ENCODE measurements around the gene SIGLEC12. TPM values are rescaled to one million over a fixed set of nuclear protein-coding genes. Genes with fewer than 3 reads are reported as not detected.

The SIGLEC12 gene
- total RNA-seq, 1 donor from 2014 or later = not detected

DNA sequence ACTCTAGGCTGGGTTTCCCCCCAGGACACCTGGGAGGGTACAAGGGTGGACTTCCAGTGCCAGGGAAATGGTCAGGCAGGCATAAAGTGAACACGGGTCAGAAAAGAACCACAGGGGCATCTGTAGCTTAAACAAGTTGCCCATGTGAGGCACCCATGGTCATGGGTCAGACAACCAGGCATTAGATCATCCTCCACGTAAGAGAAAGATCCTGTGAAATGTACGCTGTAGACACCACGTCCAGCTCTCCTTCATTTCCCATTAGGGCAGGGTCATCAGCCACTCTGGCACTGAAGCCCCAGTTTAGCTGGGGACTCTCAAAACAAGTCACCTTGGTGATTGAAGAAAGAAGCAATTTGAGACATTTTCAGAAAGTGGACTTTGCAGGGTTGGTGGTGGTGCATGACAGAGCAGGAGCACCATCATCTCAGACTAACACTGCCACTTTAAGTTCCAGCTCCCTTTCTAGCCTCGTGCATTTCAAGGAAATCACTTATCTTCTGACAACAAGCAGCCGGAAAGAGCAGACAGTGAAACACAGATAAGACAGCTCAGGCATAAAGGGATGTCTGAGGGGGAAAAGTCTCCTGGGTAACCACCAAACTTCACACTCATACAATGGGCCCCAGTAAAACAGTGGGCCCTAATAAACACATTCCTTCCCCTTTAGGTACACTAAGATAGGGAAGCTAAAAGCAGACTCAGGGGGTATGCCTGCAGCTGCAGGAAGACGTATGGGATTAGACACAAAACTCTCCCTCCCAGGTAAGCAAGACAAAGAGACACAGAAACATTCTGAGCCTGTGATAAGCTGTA, 46.0 kb upstream of the SIGLEC12 start:
- no peaks in the 10 kb centered on the region for H3K27me3 Mint-ChIP-seq (ENCODE audit: low read depth)
- TF ChIP-seq, protein P1, sequence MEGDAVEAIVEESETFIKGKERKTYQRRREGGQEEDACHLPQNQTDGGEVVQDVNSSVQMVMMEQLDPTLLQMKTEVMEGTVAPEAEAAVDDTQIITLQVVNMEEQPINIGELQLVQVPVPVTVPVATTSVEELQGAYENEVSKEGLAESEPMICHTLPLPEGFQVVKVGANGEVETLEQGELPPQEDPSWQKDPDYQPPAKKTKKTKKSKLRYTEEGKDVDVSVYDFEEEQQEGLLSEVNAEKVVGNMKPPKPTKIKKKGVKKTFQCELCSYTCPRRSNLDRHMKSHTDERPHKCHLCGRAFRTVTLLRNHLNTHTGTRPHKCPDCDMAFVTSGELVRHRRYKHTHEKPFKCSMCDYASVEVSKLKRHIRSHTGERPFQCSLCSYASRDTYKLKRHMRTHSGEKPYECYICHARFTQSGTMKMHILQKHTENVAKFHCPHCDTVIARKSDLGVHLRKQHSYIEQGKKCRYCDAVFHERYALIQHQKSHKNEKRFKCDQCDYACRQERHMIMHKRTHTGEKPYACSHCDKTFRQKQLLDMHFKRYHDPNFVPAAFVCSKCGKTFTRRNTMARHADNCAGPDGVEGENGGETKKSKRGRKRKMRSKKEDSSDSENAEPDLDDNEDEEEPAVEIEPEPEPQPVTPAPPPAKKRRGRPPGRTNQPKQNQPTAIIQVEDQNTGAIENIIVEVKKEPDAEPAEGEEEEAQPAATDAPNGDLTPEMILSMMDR (IDR thresholded peaks at IDR 0.05; ENCODE audit: unreplicated experiment) = no peak
- H3K4me3 Mint-ChIP-seq = no peak overlapping the region
- H3K4me1 Mint-ChIP-seq = no peaks in the 10 kb centered on the region
- H3K9me3 Mint-ChIP-seq = peaks cover 46% of the 10 kb centered on the region
- no peak for DNase-seq (ENCODE audit: low spot score in 2 of 2, unreplicated experiment in 2 of 2)
- no peak overlapping the region for H3K27ac Mint-ChIP-seq
- no peaks in the 10 kb centered on the region for H3K36me3 Mint-ChIP-seq

DNA sequence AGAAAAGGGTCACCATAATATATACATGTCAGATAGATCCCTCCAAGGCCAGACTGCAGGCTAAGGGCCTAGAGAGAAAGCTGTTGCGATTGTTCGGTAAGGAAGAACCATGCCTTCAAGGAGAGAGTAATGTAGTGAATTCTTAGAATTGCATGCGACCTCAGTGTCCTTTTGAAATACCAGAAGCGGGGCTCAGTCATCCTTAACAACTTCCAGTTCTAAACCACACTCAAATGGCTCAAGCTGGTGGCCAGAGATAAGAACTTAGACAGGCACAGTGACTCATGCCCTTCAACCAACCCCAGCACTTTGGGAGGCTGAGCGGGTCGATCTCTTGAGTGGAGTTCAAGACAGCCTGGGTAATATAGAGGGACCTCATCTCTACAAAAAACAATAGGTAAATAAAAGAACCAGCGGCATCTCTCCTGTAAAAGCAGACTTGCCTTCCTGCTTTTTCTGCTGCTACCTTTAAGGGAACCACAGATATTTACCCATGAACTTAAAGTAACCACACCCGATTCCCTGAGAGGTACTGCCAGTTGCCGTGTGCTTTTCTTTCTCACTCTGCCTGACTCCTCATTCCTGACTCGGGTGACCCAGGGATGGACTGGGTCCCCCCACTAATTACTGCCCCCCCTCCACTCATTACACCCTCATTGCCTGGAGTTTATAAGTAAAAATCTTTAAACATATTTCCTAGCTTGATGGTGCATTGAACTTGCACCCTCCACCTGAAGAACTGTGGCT, 45.2 kb upstream of the SIGLEC12 start:
- no peaks in the 10 kb centered on the region for H3K27me3 Mint-ChIP-seq (ENCODE audit: low read depth)
- H3K27ac Mint-ChIP-seq = no peak overlapping the region
- no peak overlapping the region for H3K4me3 Mint-ChIP-seq
- no peaks in the 10 kb centered on the region for H3K4me1 Mint-ChIP-seq
- TF ChIP-seq, protein P1 (IDR thresholded peaks at IDR 0.05; ENCODE audit: unreplicated experiment) = no peak
- H3K9me3 Mint-ChIP-seq = peaks cover 50% of the 10 kb centered on the region
- no peak for DNase-seq (ENCODE audit: low spot score in 2 of 2, unreplicated experiment in 2 of 2)
- H3K36me3 Mint-ChIP-seq = no peaks in the 10 kb centered on the region

DNA sequence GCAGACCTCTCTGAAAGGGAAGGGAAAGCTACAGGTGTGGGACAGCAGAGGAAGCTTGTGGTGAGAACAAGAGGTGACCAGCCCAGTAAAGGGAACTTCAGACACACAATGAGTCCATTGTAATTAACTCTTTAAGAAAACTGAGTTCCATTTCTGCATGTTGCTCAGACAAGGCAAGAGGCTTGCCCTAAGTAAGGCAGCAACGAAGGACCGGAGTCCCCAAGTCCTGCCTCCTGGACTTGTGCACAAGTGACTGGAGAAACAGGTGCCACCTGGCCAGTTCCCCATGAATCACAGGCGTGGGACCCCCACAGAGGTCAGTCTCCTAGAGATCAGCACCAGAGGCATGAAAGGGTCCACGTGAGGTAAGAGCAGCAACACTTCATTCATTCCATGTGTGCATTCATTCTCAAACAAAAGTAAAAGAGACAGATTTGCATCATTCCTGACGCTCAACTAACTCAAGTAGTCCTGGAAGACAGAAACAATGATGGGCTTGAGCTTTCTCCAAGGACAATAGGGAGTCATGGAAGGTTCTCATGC, 44.6 kb upstream of the SIGLEC12 start:
- H3K27ac Mint-ChIP-seq = no peak overlapping the region
- no peaks in the 10 kb centered on the region for H3K27me3 Mint-ChIP-seq (ENCODE audit: low read depth)
- H3K36me3 Mint-ChIP-seq = no peaks in the 10 kb centered on the region
- DNase-seq (ENCODE audit: low spot score in 2 of 2, unreplicated experiment in 2 of 2) = peak in 1 of 2 experiments; percentile 21
- TF ChIP-seq, protein P1 (IDR thresholded peaks at IDR 0.05; ENCODE audit: unreplicated experiment) = no peak
- H3K4me3 Mint-ChIP-seq = no peak overlapping the region
- H3K4me1 Mint-ChIP-seq = no peaks in the 10 kb centered on the region
- peaks cover 50% of the 10 kb centered on the region for H3K9me3 Mint-ChIP-seq

DNA sequence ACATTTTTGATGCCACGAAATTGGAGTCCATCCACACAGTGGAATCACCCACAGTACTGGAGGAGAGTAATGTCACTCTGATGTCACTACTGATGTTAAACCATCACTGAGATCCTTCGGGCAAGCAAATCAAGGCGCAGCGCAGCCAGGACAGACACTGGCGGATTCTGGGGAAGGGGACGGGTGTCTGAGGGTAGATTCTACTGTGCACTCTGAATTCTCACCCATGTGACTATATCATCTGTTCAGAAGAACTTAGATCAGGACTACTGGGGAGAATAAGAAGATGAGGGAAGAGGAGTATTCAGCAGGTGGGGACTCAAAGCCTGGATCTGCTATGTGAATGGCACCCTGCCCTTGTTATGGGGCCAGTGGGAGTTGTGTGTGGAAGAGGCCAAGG, 42.4 kb upstream of the SIGLEC12 start:
- Mint-ChIP-seq H3K4me3 (no peak overlapping the region), H3K4me1 (no peaks in the 10 kb centered on the region), H3K36me3 (no peaks in the 10 kb centered on the region), H3K27me3 (ENCODE audit: low read depth) (no peaks in the 10 kb centered on the region), H3K9me3 (peaks cover 60% of the 10 kb centered on the region), H3K27ac (no peak overlapping the region)
- no peak for DNase-seq (ENCODE audit: low spot score in 2 of 2, unreplicated experiment in 2 of 2)
- TF ChIP-seq, protein P1 (IDR thresholded peaks at IDR 0.05; ENCODE audit: unreplicated experiment) = no peak

DNA sequence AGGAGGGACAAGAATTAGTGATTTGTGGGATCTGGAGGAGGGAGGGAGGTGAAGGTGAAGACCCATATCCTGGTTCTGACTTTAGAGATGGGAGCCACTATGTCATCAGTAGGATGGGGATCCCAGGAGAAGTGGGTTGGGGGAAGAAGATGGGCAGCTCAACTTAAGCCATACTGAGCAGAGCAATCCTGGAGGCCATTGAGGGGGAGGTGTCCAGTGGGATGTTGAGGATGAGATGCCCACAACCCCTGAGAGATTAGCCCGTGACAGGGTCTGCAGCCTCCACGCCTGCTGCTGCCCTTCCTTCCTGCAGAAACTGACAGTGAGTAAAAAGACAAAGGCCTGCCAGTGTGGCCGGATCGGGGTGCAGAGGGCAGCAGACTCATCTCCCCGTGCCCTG, 41.1 kb upstream of the SIGLEC12 start:
- H3K27me3 Mint-ChIP-seq (ENCODE audit: low read depth) = no peaks in the 10 kb centered on the region
- no peak overlapping the region for H3K4me3 Mint-ChIP-seq
- no peaks in the 10 kb centered on the region for H3K36me3 Mint-ChIP-seq
- H3K9me3 Mint-ChIP-seq = peaks cover 62% of the 10 kb centered on the region
- TF ChIP-seq, protein P1 (IDR thresholded peaks at IDR 0.05; ENCODE audit: unreplicated experiment) = no peak
- peak in 1 of 2 experiments; percentile 24 for DNase-seq (ENCODE audit: low spot score in 2 of 2, unreplicated experiment in 2 of 2)
- H3K27ac Mint-ChIP-seq = no peak overlapping the region
- H3K4me1 Mint-ChIP-seq = no peaks in the 10 kb centered on the region

Data from mesothelial cell of epicardium (in vitro differentiated cells).